Vagina (tissue), 2 donors: ENCODE data around the gene TOMT. TPM values are rescaled to one million over a fixed set of nuclear protein-coding genes. Genes with fewer than 3 reads are reported as not detected.

Experiments used
- DNase-seq, 2 donors: peaks; one replicate each; pipeline ENCODE4 v3.0.0-alpha.2; 2017; ENCODE audit errors: extremely low spot score in 2 of 2
- H3K27ac ChIP-seq: fragments of 200-600 bp; sonication (generic); one replicate; pipeline ENCODE4 v1.5.1; 2019
- H3K27me3 ChIP-seq: fragments of 200-600 bp; sonication (generic); one replicate; pipeline ENCODE4 v1.5.1; 2019
- H3K36me3 ChIP-seq, 2 donors: fragments of 200-600 bp; sonication (generic); one replicate each; pipeline ENCODE4 v1.5.1; 2017 to 2019
- H3K4me1 ChIP-seq: fragments of 200-600 bp; sonication (generic); one replicate; pipeline ENCODE4 v1.5.1; 2019
- H3K4me3 ChIP-seq, 2 donors: fragments of 200-600 bp; sonication (generic); 1 replicate in 1 of 2; 2 replicates in 1 of 2; pipeline ENCODE4 v1.5.1; 2016 to 2019
- H3K9me3 ChIP-seq: fragments of 200-600 bp; sonication (generic); one replicate; pipeline ENCODE4 v1.5.1; 2019
- CTCF ChIP-seq, 3 experiments: fragments of 450-650 bp in 2 of 3; fragments of 200-600 bp in 1 of 3; sonication (generic) in 1 of 3; IDR thresholded peaks; one replicate each; pipeline ENCODE4 v1.5.1; 2017 to 2019; ENCODE audit warnings: antibody characterized with exemption in 3 of 3, mild to moderate bottlenecking in 2 of 3, moderate library complexity in 2 of 3
- POLR2A ChIP-seq, 2 donors: fragments of 450-650 bp; IDR thresholded peaks; one replicate each; pipeline ENCODE4 v1.6.1; 2017; ENCODE audit warnings: antibody characterized with exemption in 2 of 2, mild to moderate bottlenecking in 2 of 2, moderate library complexity in 2 of 2
- POLR2AphosphoS5 ChIP-seq, 2 donors: sonication (generic); formaldehyde crosslinking; IDR thresholded peaks; one replicate each; pipeline ENCODE4 v1.9.0; 2017; ENCODE audit warnings: antibody characterized with exemption in 2 of 2, mild to moderate bottlenecking in 2 of 2, low read depth in 1 of 2; ENCODE audit not compliant: insufficient read depth in 1 of 2
- intact Hi-C: fragments of 100-400 bp; cut with DNase I; formaldehyde crosslinking; loops from one replicate; pipeline ENCODE4 v1.15.1; 2023
- total RNA-seq: library from RNA; depleted of rRNA; stranded (reverse); fragments of >200 nt; gene quantifications from one replicate; pipeline ENCODE4 v1.2.3, GENCODE V29; 2016

The TOMT gene
- total RNA-seq, 1 donor from 2014 or later: not detected

DNA sequence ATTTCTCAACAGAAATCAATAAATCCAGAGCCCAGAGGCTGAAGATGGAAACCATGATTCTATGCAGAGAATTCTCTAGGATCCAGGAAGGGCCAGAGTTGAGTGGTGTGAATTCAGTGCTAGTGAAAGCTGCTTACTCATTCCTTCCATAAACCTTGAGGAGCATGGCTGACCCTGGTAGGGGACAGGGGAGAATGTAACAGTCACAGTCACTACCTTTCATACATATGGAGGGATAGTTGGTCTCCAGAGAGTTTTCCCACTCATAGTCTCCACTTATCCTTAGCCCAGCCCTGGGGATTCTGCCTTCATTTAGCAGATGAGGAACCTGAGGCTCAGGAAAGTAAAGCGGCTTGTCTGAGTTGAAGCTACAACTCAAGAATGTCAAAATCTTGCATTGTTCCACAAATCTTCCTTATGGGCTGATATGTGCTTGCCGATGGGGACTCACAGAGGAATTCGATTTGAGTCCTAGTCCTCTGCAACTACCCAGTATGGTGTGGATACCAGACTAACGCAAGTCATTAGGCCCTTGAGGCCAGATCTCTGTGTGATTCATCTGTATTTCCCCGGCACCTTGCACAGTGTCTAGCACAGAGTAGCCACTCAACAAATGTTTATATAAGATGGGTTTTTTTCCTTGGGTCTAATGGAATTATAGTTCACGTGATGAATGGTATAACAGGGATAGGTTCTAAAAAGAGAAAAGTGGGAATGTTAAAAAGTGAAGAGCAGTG, 10.5 kb downstream of the TOMT start:
- Histone ChIP-seq H3K27ac (no peak overlapping the region), H3K9me3 (no peaks in the 10 kb centered on the region), H3K27me3 (no peaks in the 10 kb centered on the region), H3K4me1 (peaks cover 16% of the 10 kb centered on the region), H3K4me3 (no peak overlapping the region), H3K36me3 (no peaks in the 10 kb centered on the region)
- DNase-seq: no peak
- TF ChIP-seq CTCF (IDR thresholded peaks at IDR 0.05) (no peak), POLR2AphosphoS5 (IDR thresholded peaks at IDR 0.05; ENCODE audit: insufficient read depth in 1 of 2, low read depth in 1 of 2) (no peak), POLR2A (IDR thresholded peaks at IDR 0.05) (no peak)
- intact Hi-C loops: no loop called here

GRCh38 chr11:72119198-72119597, 13.5 kb downstream of the TOMT start:
- intact Hi-C loops: no loop called here
- Histone ChIP-seq H3K36me3 (no peaks in the 10 kb centered on the region), H3K4me1 (no peaks in the 10 kb centered on the region), H3K4me3 (no peak overlapping the region), H3K27ac (no peak overlapping the region), H3K9me3 (no peaks in the 10 kb centered on the region), H3K27me3 (no peaks in the 10 kb centered on the region)
- TF ChIP-seq POLR2AphosphoS5 (IDR thresholded peaks at IDR 0.05; ENCODE audit: insufficient read depth in 1 of 2, low read depth in 1 of 2) (no peak), CTCF (IDR thresholded peaks at IDR 0.05) (no peak), POLR2A (IDR thresholded peaks at IDR 0.05) (no peak)
- no peak for DNase-seq

DNA sequence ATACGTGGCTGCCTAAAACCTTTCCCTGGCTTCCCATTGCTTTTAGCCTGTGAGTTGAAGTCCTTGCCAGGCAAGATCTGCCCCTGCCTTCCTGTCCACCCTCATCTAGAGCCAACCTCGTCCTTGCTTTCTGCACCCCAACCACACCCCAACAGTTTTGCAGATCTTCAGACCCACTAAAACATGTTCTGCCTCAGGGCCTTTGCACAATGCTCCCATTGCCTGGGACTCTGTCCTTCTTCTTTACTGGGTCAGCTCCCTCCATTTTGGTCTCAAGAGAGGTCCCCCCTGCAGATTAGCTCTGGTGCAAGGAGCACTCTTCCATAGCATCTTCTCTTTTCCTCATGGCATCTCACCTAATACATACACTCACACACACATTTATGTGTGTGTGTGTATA, 15.2 kb downstream of the TOMT start:
- TF ChIP-seq POLR2A (IDR thresholded peaks at IDR 0.05) (no peak), POLR2AphosphoS5 (IDR thresholded peaks at IDR 0.05; ENCODE audit: insufficient read depth in 1 of 2, low read depth in 1 of 2) (no peak), CTCF (IDR thresholded peaks at IDR 0.05) (no peak)
- no peaks in the 10 kb centered on the region for H3K9me3 ChIP-seq
- intact Hi-C loops: no loop called here
- H3K27me3 ChIP-seq: no peaks in the 10 kb centered on the region
- H3K4me3 ChIP-seq: no peak overlapping the region
- H3K36me3 ChIP-seq: no peaks in the 10 kb centered on the region
- H3K4me1 ChIP-seq: no peaks in the 10 kb centered on the region
- H3K27ac ChIP-seq: no peak overlapping the region
- no peak for DNase-seq

DNA sequence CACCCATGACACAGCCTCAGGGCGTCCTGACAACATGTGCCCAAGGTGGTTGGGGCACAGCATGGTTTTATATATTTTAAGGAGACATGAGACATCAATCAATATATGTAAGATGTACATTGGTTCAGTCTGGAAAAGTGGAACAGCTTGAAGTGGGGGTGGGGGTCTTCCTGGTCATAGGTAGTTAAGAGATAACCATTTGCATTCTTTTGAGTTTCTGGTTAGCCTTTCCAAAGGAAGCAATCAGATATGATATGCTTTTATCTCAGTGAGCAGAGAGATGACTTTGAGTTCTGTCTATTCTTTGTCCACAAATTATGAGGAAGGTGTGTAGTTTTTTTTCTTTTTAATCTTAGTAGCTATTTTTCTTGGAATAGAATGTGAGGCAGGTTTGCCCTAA, 16.9 kb downstream of the TOMT start:
- intact Hi-C loops: no loop called here
- Histone ChIP-seq H3K4me1 (no peaks in the 10 kb centered on the region), H3K36me3 (no peaks in the 10 kb centered on the region), H3K27me3 (no peaks in the 10 kb centered on the region), H3K27ac (no peak overlapping the region), H3K9me3 (no peaks in the 10 kb centered on the region), H3K4me3 (no peak overlapping the region)
- TF ChIP-seq POLR2A (IDR thresholded peaks at IDR 0.05) (no peak), CTCF (IDR thresholded peaks at IDR 0.05) (no peak), POLR2AphosphoS5 (IDR thresholded peaks at IDR 0.05; ENCODE audit: insufficient read depth in 1 of 2, low read depth in 1 of 2) (no peak)
- no peak for DNase-seq

GRCh38 chr11:72123117-72123653, 17.5 kb downstream of the TOMT start:
- no peak overlapping the region for H3K4me3 ChIP-seq
- H3K36me3 ChIP-seq: no peaks in the 10 kb centered on the region
- H3K4me1 ChIP-seq: no peaks in the 10 kb centered on the region
- no peaks in the 10 kb centered on the region for H3K27me3 ChIP-seq
- intact Hi-C loops: no loop called here
- no peaks in the 10 kb centered on the region for H3K9me3 ChIP-seq
- TF ChIP-seq POLR2AphosphoS5 (IDR thresholded peaks at IDR 0.05; ENCODE audit: insufficient read depth in 1 of 2, low read depth in 1 of 2) (no peak), CTCF (IDR thresholded peaks at IDR 0.05) (no peak), POLR2A (IDR thresholded peaks at IDR 0.05) (no peak)
- H3K27ac ChIP-seq: no peak overlapping the region
- no peak for DNase-seq
